ENCODE data around the gene BPIFA1.

The BPIFA1 gene

GRCh38 chr20:33217052-33217451, 18.7 kb upstream of the BPIFA1 start, which contains the start of gene BPIFA3:
Gene BPIFA3 (plus strand): TSS chr20:33217352. CDS start chr20:33217537, 185 bp downstream.
- no peak within 1 kb of the TSS for H3K27ac ChIP-seq (ENCODE audit: low read length)
- no peaks in the 10 kb centered on the region for H3K36me3 ChIP-seq (ENCODE audit: control insufficient read depth in 1 of 2, insufficient read depth in 2 of 2, low read length in 2 of 2)
- no peaks in the 10 kb centered on the region for H3K9me3 ChIP-seq (ENCODE audit: control insufficient read depth in 1 of 2, low read length in 2 of 2)
- H3K27me3 ChIP-seq (ENCODE audit: low read depth, low read length) = no peaks in the 10 kb centered on the region
- no peak within 1 kb of the TSS for H3K4me3 ChIP-seq (ENCODE audit: low read depth in 1 of 2, low read length in 2 of 2)
- no peaks in the 10 kb centered on the region for H3K4me1 ChIP-seq (ENCODE audit: control insufficient read depth in 1 of 2, insufficient read depth in 2 of 2, low read length in 2 of 2)

GRCh38 chr20:33224399-33224798, 11.4 kb upstream of the BPIFA1 start:
- Histone ChIP-seq H3K4me3 (ENCODE audit: low read depth in 1 of 2, low read length in 2 of 2) (no peak overlapping the region), H3K36me3 (ENCODE audit: control insufficient read depth in 1 of 2, insufficient read depth in 2 of 2, low read length in 2 of 2) (no peaks in the 10 kb centered on the region), H3K4me1 (ENCODE audit: control insufficient read depth in 1 of 2, insufficient read depth in 2 of 2, low read length in 2 of 2) (no peaks in the 10 kb centered on the region), H3K27ac (ENCODE audit: low read length) (no peak overlapping the region), H3K9me3 (ENCODE audit: control insufficient read depth in 1 of 2, low read length in 2 of 2) (no peaks in the 10 kb centered on the region), H3K27me3 (ENCODE audit: low read depth, low read length) (no peaks in the 10 kb centered on the region)

- H3K27ac ChIP-seq (ENCODE audit: low read length) = no peak overlapping the region
- no peaks in the 10 kb centered on the region for H3K36me3 ChIP-seq (ENCODE audit: control insufficient read depth in 1 of 2, insufficient read depth in 2 of 2, low read length in 2 of 2)
- no peaks in the 10 kb centered on the region for H3K4me1 ChIP-seq (ENCODE audit: control insufficient read depth in 1 of 2, insufficient read depth in 2 of 2, low read length in 2 of 2)
- H3K4me3 ChIP-seq (ENCODE audit: low read depth in 1 of 2, low read length in 2 of 2) = no peak overlapping the region
- no peaks in the 10 kb centered on the region for H3K9me3 ChIP-seq (ENCODE audit: control insufficient read depth in 1 of 2, low read length in 2 of 2)
- H3K27me3 ChIP-seq (ENCODE audit: low read depth, low read length) = no peaks in the 10 kb centered on the region
These were observed 6.0 kb upstream of the BPIFA1 start for GRCh38 chr20:33229843-33230242.

- Histone ChIP-seq H3K4me1 (ENCODE audit: control insufficient read depth in 1 of 2, insufficient read depth in 2 of 2, low read length in 2 of 2) (no peaks in the 10 kb centered on the region), H3K36me3 (ENCODE audit: control insufficient read depth in 1 of 2, insufficient read depth in 2 of 2, low read length in 2 of 2) (no peaks in the 10 kb centered on the region), H3K4me3 (ENCODE audit: low read depth in 1 of 2, low read length in 2 of 2) (no peak overlapping the region), H3K27me3 (ENCODE audit: low read depth, low read length) (no peaks in the 10 kb centered on the region), H3K9me3 (ENCODE audit: control insufficient read depth in 1 of 2, low read length in 2 of 2) (no peaks in the 10 kb centered on the region), H3K27ac (ENCODE audit: low read length) (no peak overlapping the region)
These were observed 4.6 kb upstream of the BPIFA1 start for GRCh38 chr20:33231237-33231636.

- Histone ChIP-seq H3K4me1 (ENCODE audit: control insufficient read depth in 1 of 2, insufficient read depth in 2 of 2, low read length in 2 of 2) (no peaks in the 10 kb centered on the region), H3K36me3 (ENCODE audit: control insufficient read depth in 1 of 2, insufficient read depth in 2 of 2, low read length in 2 of 2) (no peaks in the 10 kb centered on the region), H3K27ac (ENCODE audit: low read length) (no peak overlapping the region), H3K4me3 (ENCODE audit: low read depth in 1 of 2, low read length in 2 of 2) (no peak overlapping the region), H3K27me3 (ENCODE audit: low read depth, low read length) (no peaks in the 10 kb centered on the region), H3K9me3 (ENCODE audit: control insufficient read depth in 1 of 2, low read length in 2 of 2) (no peaks in the 10 kb centered on the region)
These were observed 3.2 kb upstream of the BPIFA1 start for GRCh38 chr20:33232486-33233072.

- H3K27me3 ChIP-seq (ENCODE audit: low read depth, low read length) = no peaks in the 10 kb centered on the region
- H3K4me3 ChIP-seq (ENCODE audit: low read depth in 1 of 2, low read length in 2 of 2) = no peak overlapping the region
- no peaks in the 10 kb centered on the region for H3K36me3 ChIP-seq (ENCODE audit: control insufficient read depth in 1 of 2, insufficient read depth in 2 of 2, low read length in 2 of 2)
These were observed 2.5 kb upstream of the BPIFA1 start for GRCh38 chr20:33233129-33233774.

GRCh38 chr20:33234050-33234449, 1.7 kb upstream of the BPIFA1 start:
- Histone ChIP-seq H3K27me3 (ENCODE audit: low read depth, low read length) (no peaks in the 10 kb centered on the region), H3K9me3 (ENCODE audit: control insufficient read depth in 1 of 2, low read length in 2 of 2) (no peaks in the 10 kb centered on the region), H3K27ac (ENCODE audit: low read length) (no peak overlapping the region), H3K4me1 (ENCODE audit: control insufficient read depth in 1 of 2, insufficient read depth in 2 of 2, low read length in 2 of 2) (no peaks in the 10 kb centered on the region), H3K36me3 (ENCODE audit: control insufficient read depth in 1 of 2, insufficient read depth in 2 of 2, low read length in 2 of 2) (no peaks in the 10 kb centered on the region), H3K4me3 (ENCODE audit: low read depth in 1 of 2, low read length in 2 of 2) (no peak overlapping the region)

More at GRCh38 chr20:33233129-33233774, 2.5 kb upstream of the BPIFA1 start:
- Histone ChIP-seq H3K9me3 (ENCODE audit: control insufficient read depth in 1 of 2, low read length in 2 of 2) (no peaks in the 10 kb centered on the region), H3K27ac (ENCODE audit: low read length) (no peak overlapping the region), H3K4me1 (ENCODE audit: control insufficient read depth in 1 of 2, insufficient read depth in 2 of 2, low read length in 2 of 2) (no peaks in the 10 kb centered on the region)

GRCh38 chr20:33236351-33236750, 555 bp downstream of the BPIFA1 start:
- H3K4me1 ChIP-seq (ENCODE audit: control insufficient read depth in 1 of 2, insufficient read depth in 2 of 2, low read length in 2 of 2) = no peaks in the 10 kb centered on the region
- no peak overlapping the region for H3K4me3 ChIP-seq (ENCODE audit: low read depth in 1 of 2, low read length in 2 of 2)
- H3K9me3 ChIP-seq (ENCODE audit: control insufficient read depth in 1 of 2, low read length in 2 of 2) = no peaks in the 10 kb centered on the region
- no peaks in the 10 kb centered on the region for H3K36me3 ChIP-seq (ENCODE audit: control insufficient read depth in 1 of 2, insufficient read depth in 2 of 2, low read length in 2 of 2)
- H3K27ac ChIP-seq (ENCODE audit: low read length) = no peak overlapping the region
- H3K27me3 ChIP-seq (ENCODE audit: low read depth, low read length) = no peaks in the 10 kb centered on the region

GRCh38 chr20:33237989-33238388, 2.2 kb downstream of the BPIFA1 start:
- Histone ChIP-seq H3K9me3 (ENCODE audit: control insufficient read depth in 1 of 2, low read length in 2 of 2) (no peaks in the 10 kb centered on the region), H3K27me3 (ENCODE audit: low read depth, low read length) (no peaks in the 10 kb centered on the region)

GRCh38 chr20:33239418-33239817, 3.6 kb downstream of the BPIFA1 start:
- no peaks in the 10 kb centered on the region for H3K9me3 ChIP-seq (ENCODE audit: control insufficient read depth in 1 of 2, low read length in 2 of 2)

More at GRCh38 chr20:33237989-33238388, 2.2 kb downstream of the BPIFA1 start:
- Histone ChIP-seq H3K4me1 (ENCODE audit: control insufficient read depth in 1 of 2, insufficient read depth in 2 of 2, low read length in 2 of 2) (no peaks in the 10 kb centered on the region), H3K4me3 (ENCODE audit: low read depth in 1 of 2, low read length in 2 of 2) (no peak overlapping the region), H3K36me3 (ENCODE audit: control insufficient read depth in 1 of 2, insufficient read depth in 2 of 2, low read length in 2 of 2) (no peaks in the 10 kb centered on the region), H3K27ac (ENCODE audit: low read length) (no peak overlapping the region)

GRCh38 chr20:33239979-33240736, 4.4 kb downstream of the BPIFA1 start:
- no peaks in the 10 kb centered on the region for H3K36me3 ChIP-seq (ENCODE audit: control insufficient read depth in 1 of 2, insufficient read depth in 2 of 2, low read length in 2 of 2)
- no peaks in the 10 kb centered on the region for H3K9me3 ChIP-seq (ENCODE audit: control insufficient read depth in 1 of 2, low read length in 2 of 2)
- no peak overlapping the region for H3K4me3 ChIP-seq (ENCODE audit: low read depth in 1 of 2, low read length in 2 of 2)
- H3K27ac ChIP-seq (ENCODE audit: low read length) = no peak overlapping the region
- H3K4me1 ChIP-seq (ENCODE audit: control insufficient read depth in 1 of 2, insufficient read depth in 2 of 2, low read length in 2 of 2) = no peaks in the 10 kb centered on the region
- no peaks in the 10 kb centered on the region for H3K27me3 ChIP-seq (ENCODE audit: low read depth, low read length)

More at GRCh38 chr20:33239418-33239817, 3.6 kb downstream of the BPIFA1 start:
- H3K4me3 ChIP-seq (ENCODE audit: low read depth in 1 of 2, low read length in 2 of 2) = no peak overlapping the region
- no peaks in the 10 kb centered on the region for H3K4me1 ChIP-seq (ENCODE audit: control insufficient read depth in 1 of 2, insufficient read depth in 2 of 2, low read length in 2 of 2)
- H3K27me3 ChIP-seq (ENCODE audit: low read depth, low read length) = no peaks in the 10 kb centered on the region
- no peaks in the 10 kb centered on the region for H3K36me3 ChIP-seq (ENCODE audit: control insufficient read depth in 1 of 2, insufficient read depth in 2 of 2, low read length in 2 of 2)
- no peak overlapping the region for H3K27ac ChIP-seq (ENCODE audit: low read length)
